GM21360 (cell line): ENCODE data around the gene CA12.

ENCODE experiments used
- ATAC-seq: cut with Tn5 transposase; IDR thresholded peaks from one replicate; pipeline ENCODE4 v1.9.1; 2021; ENCODE audit warnings: mild to moderate bottlenecking, moderate library complexity; ENCODE audit not compliant: unreplicated experiment

The CA12 gene

DNA sequence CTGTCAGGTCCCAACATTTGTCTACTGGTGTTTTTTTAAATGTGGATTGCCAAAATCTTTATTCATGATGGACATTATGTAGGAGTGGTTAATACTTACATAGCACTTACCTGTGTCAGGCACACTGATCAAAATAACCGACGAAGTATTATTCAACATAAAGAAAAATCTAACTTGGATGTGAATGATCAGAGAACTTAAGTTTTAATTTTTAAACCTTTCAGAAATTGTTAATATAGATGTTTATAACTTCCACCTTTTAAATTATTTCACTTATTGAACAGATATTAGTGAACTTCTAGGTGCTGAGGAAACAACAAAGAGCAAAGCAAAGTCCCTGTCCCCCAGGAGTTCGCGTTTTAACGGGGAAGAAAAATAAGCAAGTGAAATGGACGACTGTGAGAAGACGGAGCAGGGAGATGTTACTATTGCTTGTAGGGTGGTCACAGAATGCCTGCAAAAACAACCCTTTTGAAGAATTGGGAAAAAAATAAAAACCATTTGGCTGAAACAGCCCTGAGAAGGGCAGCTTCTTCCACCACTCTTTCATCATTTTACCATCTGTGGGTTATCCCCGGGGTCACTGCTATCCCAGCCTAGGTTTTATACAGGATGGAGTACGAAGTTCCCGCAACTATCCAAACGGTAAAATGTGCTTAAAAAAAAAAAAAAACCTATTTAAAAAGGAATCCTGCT, 105.2 kb downstream of the CA12 start:
- no peak for ATAC-seq

GRCh38 chr15:63274427-63274826, 107.2 kb downstream of the CA12 start:
- no peak for ATAC-seq
